ENCODE measurements around the gene PTPRK. TPM values are rescaled to one million over a fixed set of nuclear protein-coding genes. Genes with fewer than 3 reads are reported as not detected.

Gene PTPRK
- total RNA-seq, 1 donor from 2014 or later = 4.2 TPM

DNA sequence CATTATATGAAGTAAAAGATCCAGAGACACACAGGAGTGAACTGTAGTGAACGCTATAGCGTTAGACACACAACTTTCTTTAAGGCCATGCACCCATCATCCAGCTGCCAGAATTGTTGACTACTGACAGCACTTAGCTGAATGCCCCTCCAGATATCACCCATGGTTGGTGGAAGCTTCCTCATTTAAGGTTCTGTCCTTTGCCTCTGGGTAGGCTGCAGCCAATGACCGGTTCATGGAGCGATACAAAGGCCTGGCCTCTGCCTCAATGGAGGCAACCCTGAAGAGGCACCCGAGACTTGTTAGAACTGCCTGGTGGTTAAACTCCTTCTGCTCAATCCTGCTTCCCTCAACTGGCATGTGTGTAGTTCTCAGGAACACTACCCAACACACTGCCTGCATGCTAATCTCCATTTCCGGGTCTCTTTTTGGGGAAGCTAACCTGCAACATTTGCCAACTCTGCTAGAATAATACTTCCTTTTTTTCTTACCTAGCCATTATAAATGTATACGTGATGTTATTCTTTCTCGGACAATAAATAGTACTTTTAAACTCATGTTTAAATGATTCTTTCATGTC lies 569.7 kb downstream of the PTPRK start:
- Mint-ChIP-seq H3K36me3 (ENCODE audit: low read depth) (peaks cover 49% of the 10 kb centered on the region), H3K27me3 (ENCODE audit: low read depth) (no peaks in the 10 kb centered on the region), H3K4me3 (ENCODE audit: low read depth) (peak overlapping the region; percentile 56), H3K9me3 (peaks cover 38% of the 10 kb centered on the region), H3K27ac (peak overlapping the region; percentile 96), H3K4me1 (ENCODE audit: low read depth) (peaks cover 54% of the 10 kb centered on the region)
- no peak for DNase-seq (ENCODE audit: low spot score)
- intact Hi-C loops (cut with micrococcal nuclease) = loop anchor here (1.0 to 5.0 kb wide), 5 partner anchors 12 to 93 kb away; no protein-coding TSS in a partner anchor

DNA sequence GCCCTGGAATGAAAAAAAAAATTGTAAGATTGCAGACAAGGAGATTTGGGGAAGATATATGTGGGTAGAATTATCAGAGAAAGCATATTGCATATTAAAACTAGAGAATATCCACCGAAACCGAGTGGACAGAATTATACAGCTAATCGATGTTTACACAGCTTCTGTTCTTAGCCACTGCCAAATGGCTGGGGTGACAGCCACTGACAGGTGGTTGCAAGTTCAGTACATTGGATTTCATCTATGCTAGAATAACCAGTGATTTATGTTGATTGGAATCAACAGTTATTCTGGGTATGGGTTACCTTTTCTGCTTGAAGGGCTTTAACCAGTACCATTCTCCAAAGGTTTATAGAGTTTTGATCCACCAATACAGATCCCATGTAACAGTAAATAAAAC lies 571.1 kb downstream of the PTPRK start:
- DNase-seq (ENCODE audit: low spot score) = no peak
- intact Hi-C loops (cut with micrococcal nuclease) = no loop called here
- Mint-ChIP-seq H3K27ac (no peak overlapping the region), H3K9me3 (peaks cover 50% of the 10 kb centered on the region), H3K36me3 (ENCODE audit: low read depth) (peaks cover 47% of the 10 kb centered on the region), H3K4me3 (ENCODE audit: low read depth) (no peak overlapping the region), H3K27me3 (ENCODE audit: low read depth) (no peaks in the 10 kb centered on the region), H3K4me1 (ENCODE audit: low read depth) (peaks cover 50% of the 10 kb centered on the region)

DNA sequence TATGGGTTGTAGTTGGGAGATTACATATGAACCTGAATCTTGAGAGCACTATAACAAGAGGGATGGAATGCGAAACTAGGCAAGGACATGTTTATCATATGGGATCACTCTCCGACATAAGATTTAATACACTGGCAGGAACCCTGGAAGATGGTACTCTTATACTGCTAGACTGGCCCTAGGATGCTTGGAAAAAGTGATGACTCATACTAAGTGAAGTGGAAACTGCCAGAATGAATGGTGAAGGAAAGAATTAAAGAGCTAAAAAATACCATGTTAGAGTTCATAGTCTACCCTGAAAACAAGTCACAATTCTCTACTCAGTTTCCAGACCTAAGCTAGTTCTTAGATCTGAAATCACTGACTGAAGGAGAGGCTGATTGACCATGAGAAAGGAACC lies 574.0 kb downstream of the PTPRK start:
- Mint-ChIP-seq H3K9me3 (peaks cover 52% of the 10 kb centered on the region), H3K36me3 (ENCODE audit: low read depth) (peaks cover 55% of the 10 kb centered on the region), H3K27ac (no peak overlapping the region), H3K4me1 (ENCODE audit: low read depth) (peaks cover 34% of the 10 kb centered on the region), H3K4me3 (ENCODE audit: low read depth) (no peak overlapping the region), H3K27me3 (ENCODE audit: low read depth) (no peaks in the 10 kb centered on the region)
- no peak for DNase-seq (ENCODE audit: low spot score)
- intact Hi-C loops (cut with micrococcal nuclease) = no loop called here

DNA sequence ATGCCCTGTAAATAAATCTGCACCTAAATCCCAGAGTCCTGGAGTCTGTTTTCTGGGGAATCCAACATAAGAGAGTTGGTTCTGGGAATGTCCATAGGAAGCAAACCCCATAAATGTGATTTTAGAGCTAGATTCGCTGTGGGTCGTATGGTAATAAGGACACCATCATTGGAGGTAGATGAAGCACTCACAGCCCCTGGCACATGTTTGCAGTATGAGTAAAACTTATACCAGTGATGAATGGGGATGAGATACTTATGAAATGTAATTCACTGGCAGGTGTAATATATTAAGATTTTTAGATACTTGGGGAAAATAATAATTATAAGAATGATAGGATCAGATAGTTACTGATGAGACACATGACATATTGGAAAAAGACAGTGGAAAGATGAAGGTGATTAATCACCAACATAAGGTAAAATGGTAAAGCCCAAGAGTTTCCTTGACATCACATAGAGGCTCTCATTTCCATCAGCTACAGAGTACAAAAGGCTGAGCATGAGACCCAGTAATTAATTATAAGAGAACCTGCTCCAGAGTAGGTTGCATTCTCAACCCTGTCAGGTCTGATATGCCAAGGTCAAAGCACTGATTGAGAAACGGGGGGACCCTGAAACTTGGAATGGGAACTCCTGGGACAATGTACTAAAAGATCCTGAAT lies 574.8 kb downstream of the PTPRK start:
- H3K27me3 Mint-ChIP-seq (ENCODE audit: low read depth) = no peaks in the 10 kb centered on the region
- H3K4me1 Mint-ChIP-seq (ENCODE audit: low read depth) = peaks cover 26% of the 10 kb centered on the region
- no peak overlapping the region for H3K4me3 Mint-ChIP-seq (ENCODE audit: low read depth)
- intact Hi-C loops (cut with micrococcal nuclease) = no loop called here
- H3K36me3 Mint-ChIP-seq (ENCODE audit: low read depth) = peaks cover 48% of the 10 kb centered on the region
- H3K9me3 Mint-ChIP-seq = peaks cover 45% of the 10 kb centered on the region
- DNase-seq (ENCODE audit: low spot score) = no peak
- no peak overlapping the region for H3K27ac Mint-ChIP-seq

DNA sequence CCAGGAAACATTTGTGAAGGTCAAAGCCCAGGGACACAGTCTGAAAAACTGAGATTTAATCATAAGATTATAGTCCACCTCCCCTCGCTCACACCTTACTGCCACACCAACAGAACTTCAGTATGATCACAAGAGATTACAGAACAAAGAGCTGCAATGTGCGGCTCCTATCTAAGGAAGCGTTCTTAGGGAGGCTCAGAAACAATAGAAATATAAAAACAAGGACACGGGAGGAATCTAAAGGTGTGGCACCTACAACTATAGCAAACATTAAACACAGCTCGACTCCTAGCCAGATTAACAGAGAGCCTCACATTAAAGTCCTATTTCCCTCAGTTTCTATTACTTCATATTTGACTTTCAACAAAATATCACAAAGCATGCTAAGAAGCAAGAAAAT lies 579.2 kb downstream of the PTPRK start:
- intact Hi-C loops (cut with micrococcal nuclease) = no loop called here
- Mint-ChIP-seq H3K4me3 (ENCODE audit: low read depth) (no peak overlapping the region), H3K36me3 (ENCODE audit: low read depth) (peaks cover 24% of the 10 kb centered on the region), H3K9me3 (peaks cover 20% of the 10 kb centered on the region), H3K27ac (no peak overlapping the region), H3K4me1 (ENCODE audit: low read depth) (peaks cover 33% of the 10 kb centered on the region), H3K27me3 (ENCODE audit: low read depth) (no peaks in the 10 kb centered on the region)
- no peak for DNase-seq (ENCODE audit: low spot score)

DNA sequence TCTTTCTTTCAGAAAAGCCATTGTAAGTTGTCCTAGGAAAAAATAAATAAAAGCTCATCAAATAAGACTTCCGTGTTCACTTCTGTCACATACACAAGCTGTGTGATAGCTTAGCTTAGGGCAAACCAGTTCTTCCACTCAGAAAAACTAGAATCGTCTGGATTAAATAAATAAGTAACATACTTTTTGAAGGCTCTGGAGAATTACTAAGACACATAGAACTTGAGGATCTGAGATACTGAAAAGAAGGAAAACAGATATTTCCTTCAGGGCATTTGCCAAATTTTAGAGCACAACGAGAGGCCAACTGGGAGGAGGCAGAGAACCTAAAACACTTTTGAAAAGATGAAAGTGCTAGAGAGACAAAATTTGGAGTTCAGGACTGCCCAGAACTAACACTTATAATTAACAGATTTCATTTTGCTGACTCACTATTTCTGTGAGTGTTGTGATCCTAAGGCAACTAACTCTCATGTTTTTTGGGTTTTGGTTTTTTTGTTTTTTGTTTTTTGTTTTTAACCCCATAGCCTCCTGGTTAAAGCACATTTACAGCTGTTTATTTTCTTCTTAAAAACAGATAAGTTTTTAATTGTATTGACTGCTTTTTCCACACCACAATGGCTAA lies 580.8 kb downstream of the PTPRK start:
- Mint-ChIP-seq H3K27ac (peak overlapping the region; percentile 35), H3K4me1 (ENCODE audit: low read depth) (peaks cover 30% of the 10 kb centered on the region), H3K9me3 (peaks cover 8% of the 10 kb centered on the region), H3K27me3 (ENCODE audit: low read depth) (no peaks in the 10 kb centered on the region), H3K4me3 (ENCODE audit: low read depth) (no peak overlapping the region), H3K36me3 (ENCODE audit: low read depth) (peaks cover 16% of the 10 kb centered on the region)
- DNase-seq (ENCODE audit: low spot score) = no peak
- intact Hi-C loops (cut with micrococcal nuclease) = no loop called here

DNA sequence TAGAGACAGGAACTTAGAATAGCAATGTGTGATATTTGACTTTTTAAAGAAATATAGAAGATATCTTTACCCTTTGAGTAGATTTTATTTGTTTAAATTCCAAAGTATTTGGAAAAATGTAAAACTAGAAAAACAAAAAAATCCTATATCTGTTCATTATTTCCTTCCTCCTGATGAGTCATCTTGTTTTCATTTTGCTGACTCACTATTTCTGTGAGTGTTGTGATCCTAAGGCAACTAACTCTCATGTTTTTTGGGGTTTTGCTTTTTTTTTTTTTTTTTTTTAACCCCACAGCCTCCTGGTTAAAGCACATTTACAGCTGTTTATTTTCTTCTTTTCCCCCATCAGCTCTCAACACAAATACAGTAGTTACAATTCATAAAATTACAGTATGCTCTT lies 581.7 kb downstream of the PTPRK start:
- Mint-ChIP-seq H3K4me1 (ENCODE audit: low read depth) (peaks cover 38% of the 10 kb centered on the region), H3K27ac (peak overlapping the region; percentile 31), H3K4me3 (ENCODE audit: low read depth) (no peak overlapping the region)

DNA sequence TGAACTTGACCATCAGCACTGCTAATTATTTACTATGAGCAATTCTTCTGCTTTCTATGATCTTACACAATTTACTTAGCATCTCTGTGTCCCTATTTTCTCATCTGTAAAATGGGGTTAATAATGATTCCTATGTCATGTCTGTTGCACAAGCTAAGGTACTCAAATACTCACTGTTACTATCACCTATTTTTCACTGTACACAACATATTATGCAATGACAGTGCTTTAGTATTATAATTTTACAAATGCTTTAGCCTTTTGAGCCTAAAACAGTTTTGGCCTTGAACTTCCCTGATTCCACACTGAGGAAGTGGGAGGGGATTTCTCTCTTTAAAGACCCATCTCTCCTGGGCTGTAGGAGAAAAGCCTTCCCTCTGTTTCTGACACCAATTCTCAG lies 582.7 kb downstream of the PTPRK start:
- intact Hi-C loops (cut with micrococcal nuclease) = loop anchor here (1.0 kb wide), 2 partner anchors 14 to 35 kb away; no protein-coding TSS in a partner anchor
- H3K36me3 Mint-ChIP-seq (ENCODE audit: low read depth) = peaks cover 25% of the 10 kb centered on the region
- H3K27me3 Mint-ChIP-seq (ENCODE audit: low read depth) = no peaks in the 10 kb centered on the region
- peaks cover 47% of the 10 kb centered on the region for H3K4me1 Mint-ChIP-seq (ENCODE audit: low read depth)
- H3K4me3 Mint-ChIP-seq (ENCODE audit: low read depth) = no peak overlapping the region
- H3K27ac Mint-ChIP-seq = no peak overlapping the region
- peaks cover 15% of the 10 kb centered on the region for H3K9me3 Mint-ChIP-seq
- DNase-seq (ENCODE audit: low spot score) = no peak

More for the DNA sequence above, 581.7 kb downstream of the PTPRK start:
- no peaks in the 10 kb centered on the region for H3K27me3 Mint-ChIP-seq (ENCODE audit: low read depth)
- H3K9me3 Mint-ChIP-seq = peaks cover 6% of the 10 kb centered on the region
- intact Hi-C loops (cut with micrococcal nuclease) = loop anchor here (1.0 kb wide), 2 partner anchors 13 to 34 kb away; no protein-coding TSS in a partner anchor
- H3K36me3 Mint-ChIP-seq (ENCODE audit: low read depth) = peaks cover 22% of the 10 kb centered on the region
- DNase-seq (ENCODE audit: low spot score) = no peak

DNA sequence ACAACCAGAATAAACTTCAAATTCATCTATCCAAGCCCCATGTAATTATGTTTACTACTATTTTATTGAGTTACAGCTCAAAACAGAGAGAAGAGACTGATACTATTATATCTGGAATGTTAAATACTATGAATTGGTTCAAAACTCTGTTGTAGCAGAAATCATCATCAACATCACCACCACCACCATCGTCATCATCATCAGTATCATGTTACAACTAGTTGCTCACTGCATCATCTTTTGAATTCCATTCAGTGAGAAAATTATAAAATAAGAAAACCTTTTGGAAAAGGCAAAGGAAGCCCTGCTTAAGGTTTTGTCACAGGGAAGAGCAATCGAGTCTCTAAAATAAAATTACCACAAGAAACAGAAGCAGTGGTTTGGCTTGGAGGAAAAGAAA lies 583.3 kb downstream of the PTPRK start:
- DNase-seq (ENCODE audit: low spot score) = no peak
- Mint-ChIP-seq H3K27me3 (ENCODE audit: low read depth) (no peaks in the 10 kb centered on the region), H3K4me1 (ENCODE audit: low read depth) (peaks cover 48% of the 10 kb centered on the region), H3K36me3 (ENCODE audit: low read depth) (peaks cover 27% of the 10 kb centered on the region), H3K9me3 (peaks cover 20% of the 10 kb centered on the region), H3K27ac (no peak overlapping the region), H3K4me3 (ENCODE audit: low read depth) (no peak overlapping the region)
- intact Hi-C loops (cut with micrococcal nuclease) = no loop called here

DNA sequence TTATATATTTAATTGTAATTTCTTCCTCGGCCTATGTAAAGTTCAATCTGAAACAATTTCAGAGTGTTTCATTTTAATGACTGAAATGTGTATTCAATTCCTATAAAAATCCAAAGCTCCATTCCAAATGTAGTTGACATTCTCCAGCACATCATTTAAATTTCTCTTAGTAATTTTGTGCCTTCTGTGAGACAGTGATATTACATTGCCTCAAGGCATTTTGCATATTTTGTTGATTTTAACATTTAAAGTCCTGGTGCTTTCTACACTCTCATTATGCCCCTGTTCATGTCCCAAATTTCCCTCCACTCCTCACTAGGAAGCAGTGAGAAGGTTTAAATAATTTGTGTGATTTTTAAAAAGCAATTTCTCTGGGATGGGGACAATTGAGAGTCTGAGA lies 585.4 kb downstream of the PTPRK start:
- Mint-ChIP-seq H3K27me3 (ENCODE audit: low read depth) (no peaks in the 10 kb centered on the region), H3K27ac (peak overlapping the region; percentile 86), H3K4me3 (ENCODE audit: low read depth) (peak overlapping the region; percentile 71), H3K4me1 (ENCODE audit: low read depth) (peaks cover 48% of the 10 kb centered on the region), H3K36me3 (ENCODE audit: low read depth) (peaks cover 34% of the 10 kb centered on the region), H3K9me3 (peaks cover 25% of the 10 kb centered on the region)
- no peak for DNase-seq (ENCODE audit: low spot score)
- intact Hi-C loops (cut with micrococcal nuclease) = loop anchor here (1.0 to 5.0 kb wide), 6 partner anchors 13 to 722 kb away; no protein-coding TSS in a partner anchor

DNA sequence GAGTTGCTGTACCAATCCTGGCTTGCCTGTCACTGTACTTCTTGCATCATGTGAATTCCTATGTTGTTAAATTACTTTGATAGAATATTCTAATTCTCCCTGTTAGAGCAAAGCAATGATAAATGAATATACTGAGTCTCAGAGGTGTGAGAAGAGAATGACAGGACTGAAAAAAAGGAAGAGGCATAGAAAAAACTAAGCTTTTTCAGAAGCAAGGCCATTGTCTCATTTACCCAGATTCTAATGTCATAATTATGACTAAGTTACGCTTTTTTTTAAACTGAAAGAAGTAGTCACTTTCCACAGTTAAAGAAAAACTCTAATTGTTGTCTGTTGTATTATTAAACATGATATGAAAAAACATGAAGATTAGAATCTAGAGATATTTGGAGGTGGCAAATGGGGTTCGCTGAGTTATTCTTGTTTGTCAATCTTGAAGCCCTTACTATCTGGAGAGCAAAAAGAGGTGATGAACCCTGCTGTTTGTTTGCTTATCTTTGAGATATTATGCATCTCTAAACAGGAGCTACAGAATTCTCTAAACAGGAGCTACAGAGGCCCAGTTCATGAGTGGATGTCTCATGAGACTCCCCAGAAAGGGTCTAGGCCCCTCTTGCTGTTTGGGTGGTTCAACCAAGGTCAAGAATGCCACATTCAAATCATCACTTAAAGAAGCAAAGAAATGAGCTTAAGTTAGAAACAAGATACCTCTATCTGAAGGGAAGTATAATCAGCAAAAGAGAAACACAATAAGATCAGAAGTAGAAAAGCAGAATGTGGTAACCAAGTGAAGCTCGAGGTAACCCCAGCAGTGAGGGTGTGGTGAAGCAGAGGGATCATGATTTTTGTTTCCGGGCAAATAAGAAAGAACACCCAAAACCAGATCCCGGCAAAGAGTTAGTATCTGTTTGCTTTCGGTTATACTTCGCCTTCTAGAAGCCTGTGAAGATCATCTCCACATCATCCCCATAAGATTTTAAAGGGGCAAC lies 586.3 kb downstream of the PTPRK start:
- Mint-ChIP-seq H3K27me3 (ENCODE audit: low read depth) (no peaks in the 10 kb centered on the region), H3K9me3 (peaks cover 28% of the 10 kb centered on the region), H3K4me1 (ENCODE audit: low read depth) (peaks cover 44% of the 10 kb centered on the region), H3K27ac (peak overlapping the region; percentile 86), H3K4me3 (ENCODE audit: low read depth) (peak overlapping the region; percentile 71), H3K36me3 (ENCODE audit: low read depth) (peaks cover 38% of the 10 kb centered on the region)
- intact Hi-C loops (cut with micrococcal nuclease) = loop anchor here (1.0 to 5.0 kb wide), 6 partner anchors 12 to 723 kb away; no protein-coding TSS in a partner anchor
- DNase-seq (ENCODE audit: low spot score) = peak; percentile 58

DNA sequence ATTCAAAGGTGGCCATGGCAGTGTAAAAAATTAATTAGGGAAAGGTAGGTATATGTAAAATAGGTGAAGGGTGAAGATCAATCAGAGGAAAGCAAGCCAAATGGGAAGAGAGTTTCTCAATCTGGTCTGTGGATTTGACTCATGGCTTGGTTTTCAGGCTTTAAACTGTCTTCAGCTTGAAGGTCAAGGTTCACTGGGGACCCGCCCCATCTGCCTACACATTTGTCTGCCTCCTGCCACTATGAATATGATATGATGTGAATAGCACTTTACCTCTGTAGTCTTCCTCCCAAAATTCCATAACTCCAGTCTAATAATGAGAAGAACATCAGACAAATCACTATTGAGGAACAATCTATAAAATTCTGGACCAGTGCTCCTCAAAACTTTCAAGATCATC lies 587.3 kb downstream of the PTPRK start:
- Mint-ChIP-seq H3K9me3 (peaks cover 38% of the 10 kb centered on the region), H3K27ac (peak overlapping the region; percentile 46), H3K4me3 (ENCODE audit: low read depth) (no peak overlapping the region), H3K27me3 (ENCODE audit: low read depth) (no peaks in the 10 kb centered on the region), H3K4me1 (ENCODE audit: low read depth) (peaks cover 34% of the 10 kb centered on the region), H3K36me3 (ENCODE audit: low read depth) (peaks cover 42% of the 10 kb centered on the region)
- intact Hi-C loops (cut with micrococcal nuclease) = loop anchor here (5.0 kb wide), 1 partner anchor 724 kb away; no protein-coding TSS in a partner anchor
- DNase-seq (ENCODE audit: low spot score) = no peak
